Fibroblast of the aortic adventitia (primary cell): ENCODE data around the gene MAS1L. TPM values are rescaled to one million over a fixed set of nuclear protein-coding genes. Genes with fewer than 3 reads are reported as not detected.

ENCODE experiments used
- DNase-seq: peaks from one replicate; pipeline ENCODE4 v3.0.0-alpha.2; 2010; ENCODE audit warnings: low read depth
- H3K4me3 ChIP-seq: 2 replicates; pipeline ENCODE4 v1.5.1; 2011; ENCODE audit warnings: low read depth, mild to moderate bottlenecking, control low read depth, low read length, moderate library complexity
- CTCF ChIP-seq: IDR thresholded peaks from 2 replicates; pipeline ENCODE4 v1.5.1; 2011; ENCODE audit warnings: mild to moderate bottlenecking, low read length, control low read depth, inconsistent platforms; ENCODE audit not compliant: insufficient read depth
- total RNA-seq: library from RNA; depleted of rRNA; stranded (reverse); fragments of >200 nt; gene quantifications from 2 replicates; pipeline ENCODE4 v1.2.3, GENCODE V29; 2012; ENCODE audit warnings: low replicate concordance

The MAS1L gene
- total RNA-seq, 1 donor, result not detected

GRCh38 chr6:29516108-29516507, 28.4 kb upstream of the MAS1L start:
- no peak for TF ChIP-seq CTCF
- DNase-seq, result peak; percentile 1
- H3K4me3 ChIP-seq, result no peak overlapping the region

- no peak for DNase-seq
- TF ChIP-seq CTCF, result no peak
- H3K4me3 ChIP-seq, result no peak overlapping the region
These were observed 23.1 kb upstream of the MAS1L start for GRCh38 chr6:29510746-29511300.

DNA sequence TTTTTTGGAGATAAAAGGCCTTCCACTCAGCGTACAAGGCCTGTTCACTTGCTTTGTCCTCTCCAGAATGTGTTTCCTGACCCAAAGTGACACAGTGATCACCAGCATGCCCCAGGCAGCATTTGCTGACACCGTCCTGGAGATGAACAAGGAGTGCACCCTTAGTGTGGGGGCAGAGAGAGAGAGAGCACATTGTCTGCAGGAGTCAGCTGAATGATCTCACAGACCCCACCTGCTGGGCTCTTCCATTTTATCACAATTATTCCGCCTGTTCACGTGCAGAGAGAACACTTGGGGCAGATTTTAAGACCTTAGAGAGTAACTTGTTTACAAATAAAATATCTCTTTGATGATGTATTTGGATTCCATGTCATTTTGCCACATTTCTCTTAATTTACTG, 22.4 kb upstream of the MAS1L start:
- TF ChIP-seq CTCF, result no peak
- no peak for DNase-seq
- no peak overlapping the region for H3K4me3 ChIP-seq

DNA sequence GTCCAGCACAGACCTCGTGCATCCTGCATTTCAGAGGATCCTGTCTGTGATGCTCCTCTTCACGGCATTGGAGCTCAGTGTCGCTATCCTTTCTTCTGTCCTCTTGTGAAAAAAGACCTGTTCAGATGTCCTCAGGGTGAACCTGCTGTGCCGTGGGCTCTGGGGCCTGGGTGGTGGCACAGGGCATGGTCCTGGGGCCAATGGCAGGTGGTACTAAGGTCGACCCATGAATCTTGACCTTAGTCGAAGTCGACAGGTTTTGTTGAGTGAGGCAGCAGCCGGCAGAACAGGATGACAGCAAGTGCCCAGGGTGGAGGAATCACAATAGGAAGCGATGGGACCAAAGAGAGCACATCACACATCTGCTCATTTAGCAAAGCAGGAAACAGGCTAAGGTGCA, 22.0 kb upstream of the MAS1L start:
- no peak overlapping the region for H3K4me3 ChIP-seq
- DNase-seq, result no peak
- TF ChIP-seq CTCF, result no peak

DNA sequence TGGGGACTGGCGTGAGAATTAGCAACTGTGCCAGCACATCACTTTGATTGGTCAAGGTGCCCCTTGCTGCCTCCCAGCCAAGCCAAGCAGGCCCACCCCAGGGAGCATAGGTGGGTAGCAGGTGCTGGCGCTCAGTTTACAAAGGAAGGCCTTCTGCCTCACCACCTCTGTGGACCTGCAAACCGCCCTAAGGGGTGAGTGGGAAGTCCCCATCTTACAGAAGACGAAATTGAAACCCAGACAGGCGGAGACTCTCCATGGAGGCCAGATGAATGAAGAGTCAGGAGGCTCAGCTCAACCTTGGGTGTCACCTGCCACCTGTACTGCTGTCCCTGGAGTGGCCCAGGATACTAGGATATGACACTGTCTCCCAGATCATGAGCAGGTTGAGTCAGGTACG, 21.5 kb upstream of the MAS1L start:
- no peak for TF ChIP-seq CTCF

GRCh38 chr6:29507319-29507718, 19.6 kb upstream of the MAS1L start:
- no peak overlapping the region for H3K4me3 ChIP-seq
- no peak for TF ChIP-seq CTCF
- DNase-seq, result no peak

More for the DNA sequence above, 21.5 kb upstream of the MAS1L start:
- no peak overlapping the region for H3K4me3 ChIP-seq
- DNase-seq, result no peak

DNA sequence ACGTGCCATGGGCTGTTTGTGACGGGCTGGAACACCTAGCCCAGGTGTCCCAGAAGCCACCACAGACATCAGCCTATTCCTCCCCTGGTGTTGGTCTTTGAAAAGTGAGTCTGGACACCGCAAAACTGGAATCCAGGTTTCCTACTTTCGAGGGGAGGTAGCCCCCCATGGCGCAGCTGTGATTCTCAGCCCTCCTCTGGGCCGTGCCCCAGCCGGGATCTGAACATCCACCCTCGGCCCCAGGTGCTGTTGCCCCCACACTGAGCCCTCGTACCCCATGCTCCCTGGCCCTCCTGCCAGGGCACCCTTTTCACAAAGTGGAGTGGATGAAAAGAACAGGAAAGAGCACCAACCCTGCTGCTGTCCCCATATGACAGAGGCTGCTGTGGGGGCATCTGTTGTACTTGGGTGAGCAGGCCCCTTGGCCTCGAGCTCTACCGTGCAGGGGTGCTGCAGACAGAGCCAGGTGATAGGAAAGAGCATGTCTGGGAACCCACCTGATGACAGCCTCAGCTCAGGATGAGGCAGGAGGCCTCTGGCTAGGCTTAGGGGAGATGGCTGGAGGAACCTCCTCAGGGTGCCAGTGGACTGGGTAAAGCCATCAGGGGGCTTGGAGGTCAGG, 18.8 kb upstream of the MAS1L start:
- no peak for TF ChIP-seq CTCF

More for the DNA sequence above, 18.8 kb upstream of the MAS1L start:
- DNase-seq, result no peak
- no peak overlapping the region for H3K4me3 ChIP-seq
